HepG2 (cell line): ENCODE measurements around the gene SNN. TPM values are rescaled to one million over a fixed set of nuclear protein-coding genes. Genes with fewer than 3 reads are reported as not detected.

Source experiments
- DMTF1 ChIP-seq: sonication (generic); formaldehyde crosslinking; IDR thresholded peaks from 2 replicates; pipeline ENCODE4 v1.4.0; 2020; ENCODE audit warnings: mild to moderate bottlenecking, missing genetic modification reagents
- HNF1B ChIP-seq: sonication (generic); formaldehyde crosslinking; IDR thresholded peaks from 2 replicates; pipeline ENCODE4 v1.5.1; 2020; ENCODE audit warnings: mild to moderate bottlenecking, moderate library complexity, missing genetic modification reagents
- NFRKB ChIP-seq: fragments of 450-650 bp; IDR thresholded peaks from 2 replicates; pipeline ENCODE4 v1.6.1; 2017
- ONECUT2 ChIP-seq: sonication (generic); formaldehyde crosslinking; IDR thresholded peaks from 2 replicates; pipeline ENCODE4 v1.4.0; 2020; ENCODE audit warnings: missing genetic modification reagents
- RBM22 ChIP-seq: fragments of 200-400 bp; formaldehyde crosslinking; optimal IDR thresholded peaks from 2 replicates; pipeline ENCODE3; 2017; ENCODE audit warnings: mild to moderate bottlenecking, low read length, moderate library complexity
- RNF219 ChIP-seq: sonication (generic); formaldehyde crosslinking; IDR thresholded peaks from 2 replicates; pipeline ENCODE4 v1.5.0; 2020; ENCODE audit warnings: mild to moderate bottlenecking, missing genetic modification reagents
- TRAFD1 ChIP-seq: sonication (generic); formaldehyde crosslinking; IDR thresholded peaks from 2 replicates; pipeline ENCODE4 v1.5.1; 2020; ENCODE audit warnings: missing genetic modification reagents, mild to moderate bottlenecking, borderline replicate concordance
- ZFP1 ChIP-seq: IDR thresholded peaks from 2 replicates; pipeline ENCODE4 v1.6.1; 2016
- ZKSCAN8 ChIP-seq: IDR thresholded peaks from 2 replicates; pipeline ENCODE4 v1.6.1; 2016; ENCODE audit warnings: borderline replicate concordance, missing genetic modification reagents, missing compliant biosample characterization
- ZNF333 ChIP-seq: sonication (generic); formaldehyde crosslinking; IDR thresholded peaks from 2 replicates; pipeline ENCODE4 v1.4.0; 2020; ENCODE audit warnings: mild to moderate bottlenecking, missing genetic modification reagents, borderline replicate concordance
- ZNF407 ChIP-seq: sonication (generic); formaldehyde crosslinking; IDR thresholded peaks from one replicate; pipeline ENCODE4 v1.5.1; 2020; ENCODE audit warnings: mild to moderate bottlenecking, missing genetic modification reagents; ENCODE audit errors: not compliant biosample characterization
- ZNF431 ChIP-seq: sonication (generic); formaldehyde crosslinking; IDR thresholded peaks from 2 replicates; pipeline ENCODE4 v1.9.0; 2022; ENCODE audit warnings: missing genetic modification reagents, low read depth, mild to moderate bottlenecking, borderline replicate concordance
- polyA plus RNA-seq, 8 experiments: library from polyadenylated mRNA; depleted of rRNA in 3 of 8; stranded (reverse) in 7 of 8; unstranded in 1 of 8; fragments of >200 nt; fragmentation: Illumina TruSeq in 4 of 8; extraction: Trizol in 4 of 8; gene quantifications; 2 replicates each; pipeline versions ENCODE4 v1.2.1 to v1.2.3, GENCODE V29; 2011 to 2016; ENCODE audit warnings: low read depth in 4 of 8, missing spikeins in 1 of 8, mixed read lengths in 1 of 8; ENCODE audit not compliant: insufficient read depth in 1 of 8
- total RNA-seq, 5 experiments: library from RNA; depleted of rRNA; stranded (reverse); fragments of >200 nt; fragmentation: Illumina TruSeq; extraction: Trizol; gene quantifications; 2 replicates each; pipeline ENCODE4 v1.2.3, GENCODE V29; 2016; ENCODE audit warnings: low read depth in 1 of 5

SNN gene
- total and polyA plus RNA-seq, 2 of the 13 experiments (the other 11 are each of a cell fraction or from before 2014, with no cell fraction given): 5.2 to 8.4 TPM

GRCh38 chr16:11621920-11622651, 46.2 kb upstream of the SNN start (continued):
- TF ChIP-seq DMTF1 (CRISPR knock-in tag) (no peak), ZKSCAN8 (no peak), NFRKB (no peak), ZNF431 (no peak), TRAFD1 (CRISPR knock-in tag) (no peak), RBM22 (no peak), ONECUT2 (no peak), ZFP1 (CRISPR knock-in tag) (no peak), ZNF407 (CRISPR knock-in tag) (no peak), RNF219 (CRISPR knock-in tag) (no peak), ZNF333 (CRISPR knock-in tag) (no peak), HNF1B (no peak)
